ENCODE measurements around the gene NCKAP5.
"Not testable (repeated sequence)": the region's sequence is repeated elsewhere in the genome, so short reads cannot be mapped to it uniquely, and the experiment has no call there.

Gene NCKAP5

DNA sequence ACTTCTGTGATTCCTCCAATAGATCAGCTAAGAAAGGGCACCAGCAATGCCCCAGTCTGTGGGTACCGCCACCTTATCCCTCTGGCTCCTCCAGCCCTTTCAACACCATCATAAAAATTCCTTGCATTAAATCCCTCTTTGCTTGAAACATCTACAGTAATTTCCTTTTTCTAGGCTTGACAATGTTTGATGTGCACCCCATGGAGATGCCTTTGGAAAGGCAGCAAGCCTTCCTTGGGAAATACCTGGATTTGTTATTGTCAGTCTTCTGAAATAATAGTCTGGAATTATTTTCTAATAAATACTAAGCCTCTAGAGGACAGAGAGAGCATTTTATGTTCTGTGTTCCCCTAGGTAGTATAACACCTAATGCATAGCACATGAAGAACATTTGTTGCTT, 46.1 kb downstream of the NCKAP5 start:
- no peaks in the 10 kb centered on the region for H3K79me2 ChIP-seq (ENCODE audit: insufficient read depth, low read length)
- H2AFZ ChIP-seq (ENCODE audit: low read depth, low read length): no peak overlapping the region
- H3K4me2 ChIP-seq (ENCODE audit: insufficient read depth, low read length): no peak overlapping the region
- no peaks in the 10 kb centered on the region for H3K9me3 ChIP-seq (ENCODE audit: insufficient read depth, low read length, severe bottlenecking)
- H4K20me1 ChIP-seq (ENCODE audit: insufficient read depth, low read length): no peaks in the 10 kb centered on the region
- no peaks in the 10 kb centered on the region for H3K36me3 ChIP-seq (ENCODE audit: insufficient read depth, low read length)
- no peak overlapping the region for H3K9ac ChIP-seq (ENCODE audit: low read depth, low read length)
- no peak for DNase-seq
- TF ChIP-seq EZH2 (IDR thresholded peaks at IDR 0.05; ENCODE audit: borderline replicate concordance, low read depth, low read length, severe bottlenecking) (no peak), CTCF (IDR thresholded peaks at IDR 0.05; ENCODE audit: borderline replicate concordance, extremely low read depth, low read length, poor library complexity, severe bottlenecking) (no peak)
- H3K27ac ChIP-seq (ENCODE audit: low read length): no peak overlapping the region
- H3K27me3 ChIP-seq (ENCODE audit: insufficient read depth, low read length, poor library complexity): no peaks in the 10 kb centered on the region
- H3K4me1 ChIP-seq (ENCODE audit: insufficient read depth, low read length): no peaks in the 10 kb centered on the region
- H3K4me3 ChIP-seq (ENCODE audit: low read depth in 1 of 2, low read length in 2 of 2): no peak overlapping the region
- ATAC-seq (ENCODE audit: insufficient read depth, low read depth): no peak

GRCh38 chr2:133521146-133521745, 47.0 kb downstream of the NCKAP5 start:
- no peak overlapping the region for H3K9ac ChIP-seq (ENCODE audit: low read depth, low read length)

DNA sequence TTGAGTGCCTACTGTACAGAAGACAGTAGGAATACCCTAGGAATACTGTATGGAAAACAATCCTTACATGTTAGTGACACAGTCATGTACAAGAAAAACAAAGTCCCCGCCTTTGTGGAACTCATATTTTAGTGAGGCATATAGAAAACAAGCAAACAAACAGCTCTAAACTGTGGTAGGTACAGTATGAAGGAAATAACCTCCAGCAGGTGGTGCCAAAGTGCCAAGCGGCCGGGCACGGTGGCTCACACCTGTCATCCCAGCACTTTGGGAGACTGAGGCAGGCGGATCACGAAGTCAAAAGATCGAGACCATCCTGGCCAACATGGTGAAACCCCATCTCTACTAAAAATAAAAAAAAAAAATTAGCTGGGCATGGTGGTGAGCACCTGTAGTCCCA, 48.6 kb downstream of the NCKAP5 start:
- not testable (repeated sequence) for H3K27ac ChIP-seq (ENCODE audit: low read length); ATAC-seq (ENCODE audit: insufficient read depth, low read depth); H3K36me3 ChIP-seq (ENCODE audit: insufficient read depth, low read length); H3K27me3 ChIP-seq (ENCODE audit: insufficient read depth, low read length, poor library complexity); H3K79me2 ChIP-seq (ENCODE audit: insufficient read depth, low read length); H3K9ac ChIP-seq (ENCODE audit: low read depth, low read length); H2AFZ ChIP-seq (ENCODE audit: low read depth, low read length); H3K9me3 ChIP-seq (ENCODE audit: insufficient read depth, low read length, severe bottlenecking); H4K20me1 ChIP-seq (ENCODE audit: insufficient read depth, low read length); H3K4me1 ChIP-seq (ENCODE audit: insufficient read depth, low read length); H3K4me3 ChIP-seq (ENCODE audit: low read depth in 1 of 2, low read length in 2 of 2); H3K4me2 ChIP-seq (ENCODE audit: insufficient read depth, low read length)
- peak; percentile 4 for DNase-seq

More at GRCh38 chr2:133521146-133521745, 47.0 kb downstream of the NCKAP5 start:
- Histone ChIP-seq H3K36me3 (ENCODE audit: insufficient read depth, low read length) (no peaks in the 10 kb centered on the region), H3K4me3 (ENCODE audit: low read depth in 1 of 2, low read length in 2 of 2) (no peak overlapping the region), H3K27me3 (ENCODE audit: insufficient read depth, low read length, poor library complexity) (no peaks in the 10 kb centered on the region), H4K20me1 (ENCODE audit: insufficient read depth, low read length) (no peaks in the 10 kb centered on the region), H3K79me2 (ENCODE audit: insufficient read depth, low read length) (no peaks in the 10 kb centered on the region), H2AFZ (ENCODE audit: low read depth, low read length) (no peak overlapping the region), H3K9me3 (ENCODE audit: insufficient read depth, low read length, severe bottlenecking) (no peaks in the 10 kb centered on the region), H3K4me1 (ENCODE audit: insufficient read depth, low read length) (no peaks in the 10 kb centered on the region), H3K4me2 (ENCODE audit: insufficient read depth, low read length) (no peak overlapping the region), H3K27ac (ENCODE audit: low read length) (no peak overlapping the region)
- no peak for ATAC-seq (ENCODE audit: insufficient read depth, low read depth)
- TF ChIP-seq CTCF (IDR thresholded peaks at IDR 0.05; ENCODE audit: borderline replicate concordance, extremely low read depth, low read length, poor library complexity, severe bottlenecking) (no peak), EZH2 (IDR thresholded peaks at IDR 0.05; ENCODE audit: borderline replicate concordance, low read depth, low read length, severe bottlenecking) (no peak)
- no peak for DNase-seq

DNA sequence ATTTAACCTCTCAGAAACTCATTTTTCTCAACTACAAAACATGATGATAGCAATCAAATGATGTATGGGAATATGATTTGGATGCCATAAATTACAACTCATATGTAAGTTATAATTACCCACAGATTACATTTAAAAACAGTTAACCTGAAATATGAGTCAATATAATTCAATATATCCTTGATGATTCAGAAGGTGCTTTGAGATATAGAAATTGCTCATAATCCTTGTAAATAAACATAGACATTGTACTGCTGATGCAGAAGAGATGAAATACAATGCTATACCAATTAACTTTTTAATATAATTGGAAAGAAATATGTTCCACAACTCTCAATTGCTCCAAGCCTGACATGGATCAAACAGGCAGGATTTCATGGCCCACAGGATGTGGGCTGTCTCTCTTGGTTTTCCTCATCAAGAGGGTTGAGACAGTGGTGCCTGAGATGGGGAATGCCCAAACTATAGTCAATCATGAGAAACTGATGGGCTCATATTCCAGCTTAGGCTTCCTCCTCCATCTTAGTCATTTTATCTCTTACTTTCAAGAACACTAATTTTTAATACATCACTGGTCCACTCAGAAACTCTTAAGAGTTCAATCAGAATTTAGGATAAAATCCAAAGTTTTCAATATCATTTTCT, 49.4 kb downstream of the NCKAP5 start:
- ATAC-seq (ENCODE audit: insufficient read depth, low read depth) (no peak), DNase-seq (no peak)
- Histone ChIP-seq H3K9me3 (ENCODE audit: insufficient read depth, low read length, severe bottlenecking) (no peaks in the 10 kb centered on the region), H3K9ac (ENCODE audit: low read depth, low read length) (no peak overlapping the region), H3K27ac (ENCODE audit: low read length) (no peak overlapping the region), H3K4me1 (ENCODE audit: insufficient read depth, low read length) (no peaks in the 10 kb centered on the region), H3K27me3 (ENCODE audit: insufficient read depth, low read length, poor library complexity) (no peaks in the 10 kb centered on the region), H3K79me2 (ENCODE audit: insufficient read depth, low read length) (no peaks in the 10 kb centered on the region), H3K4me2 (ENCODE audit: insufficient read depth, low read length) (no peak overlapping the region), H3K36me3 (ENCODE audit: insufficient read depth, low read length) (no peaks in the 10 kb centered on the region), H4K20me1 (ENCODE audit: insufficient read depth, low read length) (no peaks in the 10 kb centered on the region), H2AFZ (ENCODE audit: low read depth, low read length) (no peak overlapping the region), H3K4me3 (ENCODE audit: low read depth in 1 of 2, low read length in 2 of 2) (no peak overlapping the region)
- no peak for TF ChIP-seq CTCF (IDR thresholded peaks at IDR 0.05; ENCODE audit: borderline replicate concordance, extremely low read depth, low read length, poor library complexity, severe bottlenecking)
- no peak for TF ChIP-seq EZH2 (IDR thresholded peaks at IDR 0.05; ENCODE audit: borderline replicate concordance, low read depth, low read length, severe bottlenecking)

All from DND-41 (cell line).